GM12878 (cell line): ENCODE results near the gene ILKAP. TPM values are rescaled to one million over a fixed set of nuclear protein-coding genes. Genes with fewer than 3 reads are reported as not detected.

Experiments
- ATAC-seq: fragments of 200-7000 bp; cut with Tn5 transposase; 3 replicates; pipeline ENCODE4 v1.9.1; 2020; ENCODE audit warnings: mild to moderate bottlenecking, moderate library complexity
- BruUV-seq: library from RNA; stranded (reverse); fragments of 400-500 nt; replicated peaks from 2 replicates; lab custom pipeline; 2021; lab: Mats Ljungman, UMichigan
- CTCF ChIA-PET: fragments of 300-600 bp; sonication (Branson Sonifier 250); formaldehyde crosslinking; extraction: SDS; loops from one replicate; lab custom pipeline; 2021; ENCODE audit warnings: inconsistent platforms; lab: Yijun Ruan, JAX
- POLR2A ChIA-PET: fragments of 350-600 bp; formaldehyde crosslinking; extraction: SDS; loops from one replicate; lab custom pipeline; 2021; ENCODE audit warnings: inconsistent platforms; lab: Charles Lee
- RAD21 ChIA-PET: fragments of 300-600 bp; sonication (Branson Sonifier 250); formaldehyde crosslinking; loops from one replicate; lab custom pipeline; 2023; ENCODE audit warnings: antibody characterized with exemption; ENCODE audit not compliant: unreplicated experiment; lab: Charles Lee
- SMC1A ChIA-PET: fragments of 300-600 bp; sonication (Branson Sonifier 250); formaldehyde crosslinking; loops from one replicate; lab custom pipeline; 2023; ENCODE audit not compliant: unreplicated experiment, uncharacterized antibody; lab: Charles Lee
- DNase-seq: peaks from one replicate; pipeline ENCODE4 v3.0.0-alpha.2; 2011; ENCODE audit warnings: low read depth, low spot score
- FAIRE-seq: peaks from 3 replicates; lab custom pipeline; 2011; peaks lifted over from hg19 to GRCh38; lab: Jason Lieb, UNC
- H2AFZ ChIP-seq: 2 replicates; pipeline ENCODE4 v1.6.0; 2011; ENCODE audit warnings: low read depth, low read length, control low read depth; ENCODE audit not compliant: control insufficient read depth
- H3K27ac ChIP-seq: 2 replicates; pipeline ENCODE4 v1.5.1; 2011; ENCODE audit warnings: control low read depth; ENCODE audit not compliant: control insufficient read depth, insufficient read depth
- H3K27me3 ChIP-seq, 2 experiments: replicated peaks in 1 of 2; 2 replicates each; pipeline versions ENCODE4 v1.6.0 to v1.6.1; 2011; ENCODE audit warnings: low read length in 1 of 2; ENCODE audit not compliant: control insufficient read depth in 2 of 2, insufficient read depth in 2 of 2
- H3K36me3 ChIP-seq, 2 experiments: 2 replicates each; pipeline ENCODE4 v1.5.1; 2011; ENCODE audit warnings: low read length in 1 of 2; ENCODE audit not compliant: control insufficient read depth in 2 of 2, insufficient read depth in 2 of 2
- H3K4me1 ChIP-seq: 2 replicates; pipeline ENCODE4 v1.6.1; 2011; ENCODE audit warnings: mild to moderate bottlenecking, low read length, moderate library complexity, mixed read lengths; ENCODE audit not compliant: control insufficient read depth, insufficient read depth
- H3K4me2 ChIP-seq: 2 replicates; pipeline ENCODE4 v1.6.0; 2011; ENCODE audit warnings: control low read depth; ENCODE audit not compliant: control insufficient read depth, insufficient read depth
- H3K4me3 ChIP-seq: fragments of 200-600 bp; sonication (generic); 2 replicates; pipeline ENCODE4 v1.5.1; 2016
- H3K79me2 ChIP-seq: 2 replicates; pipeline ENCODE4 v1.6.0; 2011; ENCODE audit warnings: low read length; ENCODE audit not compliant: control insufficient read depth, insufficient read depth
- H3K9ac ChIP-seq: 2 replicates; pipeline ENCODE4 v1.8.0; 2011; ENCODE audit warnings: low read length, control low read depth, mixed read lengths; ENCODE audit not compliant: control insufficient read depth, insufficient read depth
- H3K9me3 ChIP-seq: replicated peaks from 3 replicates; pipeline ENCODE4 v1.5.1; 2011; ENCODE audit warnings: mild to moderate bottlenecking, low read length; ENCODE audit not compliant: control insufficient read depth, insufficient read depth
- H4K20me1 ChIP-seq: 2 replicates; pipeline ENCODE4 v1.6.0; 2011; ENCODE audit not compliant: control insufficient read depth, insufficient read depth
- BHLHE40 ChIP-seq, 2 experiments: fragments of 450-650 bp in 1 of 2; IDR thresholded peaks; 2 replicates each; pipeline ENCODE4 v1.6.1; 2011 to 2017; ENCODE audit warnings: low read depth in 2 of 2, borderline replicate concordance in 1 of 2, improper control_type of control experiment in 1 of 2, low read length in 1 of 2, mild to moderate bottlenecking in 1 of 2
- EED ChIP-seq: sonication (generic); IDR thresholded peaks from 2 replicates; pipeline ENCODE4 v1.6.1; 2016; ENCODE audit warnings: antibody characterized with exemption, low read depth
- MEF2B ChIP-seq: fragments of 450-650 bp; IDR thresholded peaks from 2 replicates; pipeline ENCODE4 v1.6.1; 2018; ENCODE audit warnings: mild to moderate bottlenecking, moderate library complexity; ENCODE audit not compliant: partially characterized antibody, poor library complexity, severe bottlenecking
- NBN ChIP-seq: fragments of 450-650 bp; IDR thresholded peaks from 2 replicates; pipeline ENCODE4 v1.6.1; 2016
- NR2C1 ChIP-seq: fragments of 450-650 bp; IDR thresholded peaks from 2 replicates; pipeline ENCODE4 v1.6.1; 2017; ENCODE audit warnings: antibody characterized with exemption, mild to moderate bottlenecking, moderate library complexity
- RFX5 ChIP-seq: IDR thresholded peaks from 2 replicates; pipeline ENCODE4 v1.6.1; 2011; ENCODE audit warnings: low read depth, low read length, improper control_type of control experiment
- WGBS: methylation state at CpG from one replicate; pipeline ENCODE4 v1.1.6; 2016; ENCODE audit warnings: low lambda C conversion rate; ENCODE audit not compliant: insufficient replicate concordance, insufficient coverage; ENCODE audit errors: missing lambda C conversion rate; 5-methylcytosine and 5-hydroxymethylcytosine counted together
- in situ Hi-C: fragments of 300-500 bp; cut with MboI; formaldehyde crosslinking; loops from 9 replicates; pipeline ENCODE4 v1.14.3; 2018; ENCODE audit warnings: mixed read lengths
- intact Hi-C: fragments of 100-400 bp; cut with micrococcal nuclease; formaldehyde crosslinking; loops from one replicate; pipeline ENCODE4 v1.14.2; 2022; ENCODE audit not compliant: unreplicated experiment
- polyA plus RNA-seq, 11 experiments: library from polyadenylated mRNA; depleted of rRNA in 4 of 11; unstranded in 6 of 11; stranded (reverse) in 5 of 11; fragments of >200 nt; fragmentation: Nextera tagmentation in 4 of 11; fragmentation: Illumina TruSeq in 1 of 11; extraction: Ambion mirVana in 4 of 11; extraction: Trizol in 1 of 11; gene quantifications; 1 replicate in 1 of 11; 2 replicates in 10 of 11; pipeline versions ENCODE4 v1.2.1 to v1.2.3, GENCODE V29; 2011 to 2016; ENCODE audit warnings: inconsistent platforms in 2 of 11, missing spikeins in 2 of 11, low read depth in 1 of 11
- total RNA-seq, 4 experiments: library from RNA; depleted of rRNA in 3 of 4; stranded (reverse); fragments of >200 nt in 3 of 4; fragmentation: Illumina TruSeq in 1 of 4; extraction: Trizol in 1 of 4; gene quantifications; 2 replicates each; pipeline versions ENCODE4 v1.2.1 to v1.2.3, GENCODE V29; 2013 to 2021
- TF ChIP-seq, protein P1 (sequence below): IDR thresholded peaks from 2 replicates; pipeline ENCODE4 v1.6.1; 2011; ENCODE audit warnings: borderline replicate concordance, low read depth, mild to moderate bottlenecking, moderate library complexity, low read length; ENCODE audit not compliant: insufficient read depth, poor library complexity, severe bottlenecking

The ILKAP gene
- total and polyA plus RNA-seq, 10 of the 15 experiments (the other 5 are each of a cell fraction or from before 2014, with no cell fraction given), result 4.2 to 65.3 (median 37.3) TPM

DNA sequence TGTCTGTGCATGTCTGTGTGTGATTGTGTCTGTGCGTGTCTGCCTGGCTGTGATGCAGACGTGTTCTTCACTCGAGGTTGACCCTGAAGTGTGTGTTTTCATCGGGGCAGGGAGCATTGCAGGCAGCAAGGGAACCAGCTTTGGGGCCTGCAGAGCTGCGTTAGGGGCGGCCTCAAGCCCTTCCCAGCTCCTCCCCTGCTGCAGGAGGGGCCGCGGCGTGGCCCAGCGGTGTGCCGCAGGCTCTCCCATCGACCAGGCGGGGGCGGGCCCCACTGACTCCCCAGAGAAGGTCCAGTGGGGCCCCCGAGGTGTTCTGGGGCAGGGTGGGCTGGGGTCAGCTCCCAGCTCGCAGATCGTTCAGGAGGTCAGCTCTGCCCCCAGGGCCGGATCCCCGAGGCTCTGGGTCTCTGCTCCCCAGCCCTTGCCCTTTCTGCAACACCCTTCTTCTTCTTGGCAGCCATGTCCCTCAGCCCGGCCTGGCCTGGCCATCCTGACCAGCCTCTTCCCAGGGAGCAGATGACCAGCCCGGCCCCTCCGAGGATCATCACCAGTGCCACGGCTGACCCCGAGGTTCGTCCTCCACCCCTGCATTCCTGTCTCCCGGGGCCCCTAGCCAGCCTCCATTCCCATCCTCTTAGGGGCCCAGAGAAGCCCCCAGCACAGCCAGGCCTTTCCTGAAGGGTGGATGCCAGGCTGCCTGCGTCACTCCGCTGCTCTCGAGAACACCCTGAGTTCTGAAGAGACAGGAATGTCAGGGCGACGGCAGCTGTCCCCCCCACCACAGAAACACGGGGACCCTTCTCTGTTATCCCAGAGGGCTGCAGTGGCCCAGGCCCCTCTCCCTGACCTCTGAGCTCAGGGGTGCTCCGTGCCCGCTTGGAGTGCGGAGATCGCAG, 76.1 kb downstream of the ILKAP start:
- no peaks in the 10 kb centered on the region for H3K36me3 ChIP-seq
- peaks cover 4% of the 10 kb centered on the region; the same call in 2 of the 3 replicates for H3K9me3 ChIP-seq
- CTCF ChIA-PET, result interaction anchor here (0.6 kb wide), 1 partner anchor 136 kb away, joined by 3 read pairs; no protein-coding TSS in a partner anchor
- WGBS, result 56% methylated on average over 30 of the region's 36 CpGs
- intact Hi-C loops, result no loop called here
- no peak overlapping the region for H3K27ac ChIP-seq
- H3K4me2 ChIP-seq, result no peak overlapping the region
- peak; percentile 79 for ATAC-seq
- BruUV-seq, result no TSS peak
- DNase-seq, result no peak
- H3K27me3 ChIP-seq, result no peaks in the 10 kb centered on the region
- H3K9ac ChIP-seq, result no peak overlapping the region
- RAD21 ChIA-PET, result no interaction called here
- SMC1A ChIA-PET, result interaction anchor here (1.0 kb wide), 1 partner anchor 19 kb away, joined by 3 read pairs; no protein-coding TSS in a partner anchor
- no peaks in the 10 kb centered on the region for H3K4me1 ChIP-seq
- FAIRE-seq, result no peak
- H4K20me1 ChIP-seq, result no peaks in the 10 kb centered on the region
- peak overlapping the region; percentile 16; the same call in 1 of the 2 replicates for H2AFZ ChIP-seq
- in situ Hi-C loops, result no loop called here
- POLR2A ChIA-PET, result interaction anchor here (0.6 kb wide), 1 partner anchor 75 kb away, joined by 3 read pairs; no protein-coding TSS in a partner anchor
- no peak for TF ChIP-seq EED
- TF ChIP-seq BHLHE40 (IDR thresholded peaks at IDR 0.05; ENCODE audit: borderline replicate concordance in 1 of 2, low read depth in 2 of 2, low read length in 1 of 2), result 0 out of 4 replicates have a peak, but pooled peaks of 1 of the 2 experiments have one; percentile 10
- peak; percentile 14 for TF ChIP-seq MEF2B
- no peak overlapping the region for H3K4me3 ChIP-seq
- no peaks in the 10 kb centered on the region for H3K79me2 ChIP-seq

DNA sequence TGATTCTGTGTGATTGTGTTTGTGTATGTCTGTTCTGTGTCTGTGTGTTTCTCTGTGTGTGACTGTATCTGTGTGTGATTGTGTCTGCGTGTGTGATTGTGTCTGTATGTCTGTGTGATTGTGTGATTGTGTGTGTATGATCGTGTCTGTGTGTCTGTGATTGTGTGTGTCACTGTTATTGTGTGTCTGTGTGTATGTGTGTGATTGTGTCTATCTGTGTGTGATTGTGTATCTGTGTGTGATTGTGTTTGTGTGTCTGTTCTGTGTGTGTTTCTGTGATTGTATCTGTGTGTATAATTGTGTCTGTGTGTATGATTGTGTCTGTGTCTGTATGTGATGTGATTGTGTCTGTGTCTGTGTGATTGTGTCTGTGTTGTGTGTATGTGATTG, 76.7 kb downstream of the ILKAP start:
- Histone ChIP-seq H3K9ac (no peak overlapping the region), H3K4me2 (no peak overlapping the region), H3K79me2 (no peaks in the 10 kb centered on the region), H3K36me3 (no peaks in the 10 kb centered on the region), H3K27ac (no peak overlapping the region), H2AFZ (peak overlapping the region; percentile 16; the same call in 1 of the 2 replicates), H3K4me3 (no peak overlapping the region), H3K4me1 (no peaks in the 10 kb centered on the region), H3K27me3 (no peaks in the 10 kb centered on the region), H4K20me1 (no peaks in the 10 kb centered on the region), H3K9me3 (peaks cover 4% of the 10 kb centered on the region; the same call in 2 of the 3 replicates)
- DNase-seq (no peak), FAIRE-seq (peak; percentile 18), ATAC-seq (no peak)
- BruUV-seq, result no TSS peak
- 61% methylated on average over 2 of the region's 2 CpGs for WGBS
- ChIA-PET SMC1A (interaction anchor here (1.0 kb wide), 1 partner anchor 18 kb away, joined by 3 read pairs; no protein-coding TSS in a partner anchor), POLR2A (no interaction called here), CTCF (interaction anchor here (0.6 kb wide), 1 partner anchor 137 kb away, joined by 3 read pairs; no protein-coding TSS in a partner anchor), RAD21 (no interaction called here)
- intact Hi-C loops (no loop called here), in situ Hi-C loops (no loop called here)
- TF ChIP-seq, protein P1, sequence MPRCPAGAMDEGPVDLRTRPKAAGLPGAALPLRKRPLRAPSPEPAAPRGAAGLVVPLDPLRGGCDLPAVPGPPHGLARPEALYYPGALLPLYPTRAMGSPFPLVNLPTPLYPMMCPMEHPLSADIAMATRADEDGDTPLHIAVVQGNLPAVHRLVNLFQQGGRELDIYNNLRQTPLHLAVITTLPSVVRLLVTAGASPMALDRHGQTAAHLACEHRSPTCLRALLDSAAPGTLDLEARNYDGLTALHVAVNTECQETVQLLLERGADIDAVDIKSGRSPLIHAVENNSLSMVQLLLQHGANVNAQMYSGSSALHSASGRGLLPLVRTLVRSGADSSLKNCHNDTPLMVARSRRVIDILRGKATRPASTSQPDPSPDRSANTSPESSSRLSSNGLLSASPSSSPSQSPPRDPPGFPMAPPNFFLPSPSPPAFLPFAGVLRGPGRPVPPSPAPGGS, result peak; percentile 9
- TF ChIP-seq NBN (0 out of 2 replicates have a peak, but pooled peaks have one; percentile 7), RFX5 (no peak), NR2C1 (no peak)
